ENCODE data around the gene FRAT1. TPM values are rescaled to one million over a fixed set of nuclear protein-coding genes. Genes with fewer than 3 reads are reported as not detected.

Gene FRAT1
- total RNA-seq, 2 experiments from 2014 or later, result 3.0 to 3.2 TPM

DNA sequence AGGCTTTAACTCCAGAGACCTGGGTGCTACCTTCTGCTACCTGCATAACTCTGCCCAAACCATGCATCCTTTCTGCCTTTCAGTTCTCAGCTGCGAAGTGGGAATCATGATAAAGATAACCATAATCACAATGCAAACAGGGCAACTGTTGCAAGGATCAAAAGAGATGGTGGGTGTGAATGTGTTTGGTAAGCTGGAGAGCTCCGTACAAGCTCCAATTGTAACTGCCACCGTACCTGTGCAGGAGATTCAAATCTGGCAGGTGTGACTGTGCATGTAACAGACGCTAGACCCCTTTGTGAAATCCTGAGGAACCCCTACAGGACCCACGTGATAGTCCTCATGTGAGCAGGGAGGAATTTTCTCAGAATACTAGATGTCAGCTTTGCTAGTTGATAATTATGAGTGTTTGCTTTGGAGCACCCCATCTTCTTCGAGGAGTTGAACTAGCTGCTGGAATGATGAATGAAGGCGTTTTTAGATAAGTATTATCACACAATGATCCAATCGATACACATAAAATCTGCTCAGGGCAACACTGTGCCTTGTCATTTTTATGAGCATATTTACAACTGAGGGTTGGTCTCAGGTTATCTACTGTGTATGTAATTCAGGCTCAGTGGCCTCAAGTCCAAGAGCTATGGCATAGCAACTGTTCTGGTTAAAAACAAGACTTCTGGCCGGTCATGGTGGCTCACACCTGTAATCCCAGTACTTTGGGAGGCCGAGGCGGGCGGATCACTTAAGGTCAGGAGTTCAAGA is 30.9 kb downstream of the FRAT1 start:
- H3K9me3 Mint-ChIP-seq, result no peaks in the 10 kb centered on the region

DNA sequence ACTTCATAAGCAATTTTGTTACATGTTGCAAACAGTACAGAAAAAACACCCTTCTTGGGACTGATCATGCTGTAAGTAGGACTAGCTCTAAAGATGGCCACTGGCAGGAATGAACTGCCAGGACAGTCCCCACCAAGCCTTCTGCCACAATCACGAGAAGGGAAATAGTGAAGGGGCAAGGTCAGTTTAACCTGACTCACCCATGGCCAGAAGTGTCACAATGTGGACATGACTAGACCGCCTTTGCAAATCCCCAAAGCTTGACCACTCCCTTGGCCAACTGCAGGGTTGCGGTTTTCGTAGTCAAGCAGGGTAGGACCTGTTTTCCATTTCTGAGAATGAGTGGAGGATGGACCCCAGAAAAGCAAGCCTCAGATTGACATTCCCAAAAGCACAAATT is 34.9 kb downstream of the FRAT1 start:
- intact Hi-C loops (cut with micrococcal nuclease), result no loop called here
- CTCF ChIA-PET, result no interaction called here
- H3K36me3 Mint-ChIP-seq (ENCODE audit: low read depth), result peaks cover 11% of the 10 kb centered on the region

More for the DNA sequence above, 30.9 kb downstream of the FRAT1 start:
- CTCF ChIA-PET, result interaction anchor here (0.9 kb wide), 1 partner anchor 16 kb away, joined by 3 read pairs; no protein-coding TSS in a partner anchor
- no peak for DNase-seq
- no peak overlapping the region for H3K27ac Mint-ChIP-seq
- no peaks in the 10 kb centered on the region for H3K36me3 Mint-ChIP-seq (ENCODE audit: low read depth)
- intact Hi-C loops (cut with micrococcal nuclease), result no loop called here
- H3K27me3 Mint-ChIP-seq, result no peaks in the 10 kb centered on the region
- H3K4me1 Mint-ChIP-seq (ENCODE audit: low read depth), result no peaks in the 10 kb centered on the region
- POLR2A ChIA-PET, result interaction anchor here (0.7 to 1.1 kb wide), 2 partner anchors 9 to 64 kb away, joined by 3 to 4 read pairs; no protein-coding TSS in a partner anchor
- TF ChIP-seq, protein P1, sequence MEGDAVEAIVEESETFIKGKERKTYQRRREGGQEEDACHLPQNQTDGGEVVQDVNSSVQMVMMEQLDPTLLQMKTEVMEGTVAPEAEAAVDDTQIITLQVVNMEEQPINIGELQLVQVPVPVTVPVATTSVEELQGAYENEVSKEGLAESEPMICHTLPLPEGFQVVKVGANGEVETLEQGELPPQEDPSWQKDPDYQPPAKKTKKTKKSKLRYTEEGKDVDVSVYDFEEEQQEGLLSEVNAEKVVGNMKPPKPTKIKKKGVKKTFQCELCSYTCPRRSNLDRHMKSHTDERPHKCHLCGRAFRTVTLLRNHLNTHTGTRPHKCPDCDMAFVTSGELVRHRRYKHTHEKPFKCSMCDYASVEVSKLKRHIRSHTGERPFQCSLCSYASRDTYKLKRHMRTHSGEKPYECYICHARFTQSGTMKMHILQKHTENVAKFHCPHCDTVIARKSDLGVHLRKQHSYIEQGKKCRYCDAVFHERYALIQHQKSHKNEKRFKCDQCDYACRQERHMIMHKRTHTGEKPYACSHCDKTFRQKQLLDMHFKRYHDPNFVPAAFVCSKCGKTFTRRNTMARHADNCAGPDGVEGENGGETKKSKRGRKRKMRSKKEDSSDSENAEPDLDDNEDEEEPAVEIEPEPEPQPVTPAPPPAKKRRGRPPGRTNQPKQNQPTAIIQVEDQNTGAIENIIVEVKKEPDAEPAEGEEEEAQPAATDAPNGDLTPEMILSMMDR (IDR thresholded peaks at IDR 0.05), result no peak
- no peak overlapping the region for H3K4me3 Mint-ChIP-seq
- no peak for ATAC-seq

DNA sequence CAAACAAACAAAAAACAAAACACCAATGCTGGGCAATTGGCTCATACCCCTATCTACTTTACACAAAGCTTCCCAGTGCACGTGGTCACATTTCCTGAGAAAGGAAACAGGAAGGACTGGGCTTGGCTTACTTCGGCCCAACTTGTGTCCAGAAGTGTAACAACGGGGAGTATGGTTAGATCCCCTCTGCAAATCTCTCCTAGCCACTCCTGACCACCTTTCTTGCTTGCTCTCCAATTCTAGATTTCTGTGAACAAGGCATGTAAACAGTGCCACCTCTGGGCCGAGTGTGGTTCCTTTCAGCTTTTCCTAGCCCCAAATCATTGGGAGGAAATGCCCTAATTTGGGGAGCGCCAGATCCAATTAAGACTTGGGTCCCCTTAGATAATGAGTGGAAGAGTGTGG is 36.5 kb downstream of the FRAT1 start:
- H3K9me3 Mint-ChIP-seq, result no peaks in the 10 kb centered on the region
- no peak overlapping the region for H3K27ac Mint-ChIP-seq
- no peak overlapping the region for H3K4me3 Mint-ChIP-seq
- TF ChIP-seq, protein P1 (IDR thresholded peaks at IDR 0.05), result no peak
- ATAC-seq (no peak), DNase-seq (no peak)
- peaks cover 17% of the 10 kb centered on the region for H3K36me3 Mint-ChIP-seq (ENCODE audit: low read depth)
- intact Hi-C loops (cut with micrococcal nuclease), result no loop called here
- H3K27me3 Mint-ChIP-seq, result no peaks in the 10 kb centered on the region
- ChIA-PET CTCF (interaction anchor here (1.0 to 1.4 kb wide), 2 partner anchors 77 to 100 kb away, joined by 3 to 6 read pairs; no protein-coding TSS in a partner anchor), POLR2A (no interaction called here)
- H3K4me1 Mint-ChIP-seq (ENCODE audit: low read depth), result no peaks in the 10 kb centered on the region

More for the DNA sequence above, 34.9 kb downstream of the FRAT1 start:
- TF ChIP-seq, protein P1 (IDR thresholded peaks at IDR 0.05), result no peak
- DNase-seq (no peak), ATAC-seq (no peak)
- H3K27ac Mint-ChIP-seq, result no peak overlapping the region
- H3K4me1 Mint-ChIP-seq (ENCODE audit: low read depth), result no peaks in the 10 kb centered on the region
- H3K9me3 Mint-ChIP-seq, result no peaks in the 10 kb centered on the region
- H3K4me3 Mint-ChIP-seq, result no peak overlapping the region
- POLR2A ChIA-PET, result no interaction called here
- no peaks in the 10 kb centered on the region for H3K27me3 Mint-ChIP-seq

DNA sequence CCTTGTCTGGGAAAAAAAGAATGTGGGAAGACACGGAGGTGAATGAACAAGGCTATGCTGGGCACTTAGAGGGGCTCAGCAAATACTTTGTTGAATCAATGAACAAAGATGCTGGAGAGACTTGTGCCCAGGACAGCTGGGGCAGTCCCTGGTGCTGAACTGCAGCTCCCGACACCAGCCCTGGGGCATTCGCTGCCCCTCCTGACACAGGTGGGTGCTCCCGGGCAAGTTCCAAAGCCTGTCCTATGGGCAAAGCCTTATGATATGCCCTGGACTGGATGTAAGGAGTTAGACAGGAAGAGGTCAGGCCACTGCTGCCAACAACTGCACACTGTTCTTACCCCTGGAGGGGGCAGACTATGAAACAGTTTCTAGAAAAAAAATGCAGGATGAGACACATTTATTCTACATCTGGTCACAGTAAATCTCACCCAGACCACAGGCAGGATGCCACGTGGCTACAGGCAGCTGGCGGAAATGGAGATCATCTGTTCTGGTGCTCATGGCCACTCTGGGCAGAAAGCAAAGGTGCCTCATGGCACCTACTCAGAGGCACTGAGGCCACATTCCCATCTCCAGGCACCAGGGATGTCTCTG is 37.3 kb downstream of the FRAT1 start:
- Mint-ChIP-seq H3K27ac (no peak overlapping the region), H3K36me3 (ENCODE audit: low read depth) (peaks cover 17% of the 10 kb centered on the region), H3K9me3 (no peaks in the 10 kb centered on the region), H3K4me1 (ENCODE audit: low read depth) (no peaks in the 10 kb centered on the region), H3K4me3 (no peak overlapping the region), H3K27me3 (no peaks in the 10 kb centered on the region)
- ChIA-PET CTCF (interaction anchor here (1.0 to 4.3 kb wide), 3 partner anchors 78 to 99 kb away, joined by 3 to 19 read pairs (median 6); no protein-coding TSS in a partner anchor), POLR2A (no interaction called here)
- DNase-seq, result no peak
- no peak for ATAC-seq
- intact Hi-C loops (cut with micrococcal nuclease), result no loop called here
- TF ChIP-seq, protein P1 (IDR thresholded peaks at IDR 0.05), result no peak

DNA sequence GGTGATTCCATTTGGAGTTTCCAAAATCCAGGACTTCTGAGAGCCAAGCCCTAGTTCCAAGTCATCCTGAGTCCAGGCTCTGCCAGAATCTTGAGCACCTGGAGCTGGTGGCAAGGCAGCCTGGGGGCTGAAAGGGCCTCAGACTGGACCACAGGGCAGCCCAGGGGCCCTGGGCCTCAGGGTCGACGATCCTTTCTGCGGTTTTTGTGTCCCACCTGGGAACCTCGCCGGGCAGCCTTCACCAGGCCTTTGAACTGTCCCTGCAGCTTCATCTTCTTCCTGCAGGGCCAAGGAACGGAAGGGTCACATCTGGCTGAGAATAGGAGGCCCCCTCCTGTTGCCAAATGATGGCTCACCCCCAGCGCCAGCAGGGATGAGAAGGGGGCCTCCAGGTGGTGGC is 37.8 kb downstream of the FRAT1 start:
- POLR2A ChIA-PET, result no interaction called here
- TF ChIP-seq, protein P1 (IDR thresholded peaks at IDR 0.05), result no peak
- no peak for DNase-seq
- H3K4me3 Mint-ChIP-seq, result no peak overlapping the region
- no peak for ATAC-seq
- no peaks in the 10 kb centered on the region for H3K9me3 Mint-ChIP-seq
- no peaks in the 10 kb centered on the region for H3K27me3 Mint-ChIP-seq
- no peaks in the 10 kb centered on the region for H3K4me1 Mint-ChIP-seq (ENCODE audit: low read depth)
- no peak overlapping the region for H3K27ac Mint-ChIP-seq
- peaks cover 17% of the 10 kb centered on the region for H3K36me3 Mint-ChIP-seq (ENCODE audit: low read depth)
- intact Hi-C loops (cut with micrococcal nuclease), result no loop called here
- CTCF ChIA-PET, result interaction anchor here (4.3 kb wide), 1 partner anchor 78 kb away, joined by 19 read pairs; no protein-coding TSS in a partner anchor
